HepG2 (cell line): ENCODE measurements around the gene TFG. TPM values are rescaled to one million over a fixed set of nuclear protein-coding genes. Genes with fewer than 3 reads are reported as not detected.
A peak's percentile ranks its signal among the peaks of the same experiment; 100 is the strongest.

Source experiments
- AHDC1 ChIP-seq: sonication (generic); formaldehyde crosslinking; IDR thresholded peaks from 2 replicates; pipeline ENCODE4 v1.5.1; 2020; ENCODE audit warnings: mild to moderate bottlenecking, missing genetic modification reagents, borderline replicate concordance
- CC2D1A ChIP-seq: sonication (generic); formaldehyde crosslinking; IDR thresholded peaks from 2 replicates; pipeline ENCODE4 v1.8.1; 2023; ENCODE audit warnings: mild to moderate bottlenecking, missing genetic modification reagents
- CHD4 ChIP-seq: fragments of 200-600 bp; sonication (generic); IDR thresholded peaks from 2 replicates; pipeline ENCODE4 v1.7.0; 2017; ENCODE audit warnings: mild to moderate bottlenecking, low read length, borderline replicate concordance
- HIVEP1 ChIP-seq: sonication (generic); formaldehyde crosslinking; IDR thresholded peaks from 2 replicates; pipeline ENCODE4 v1.4.0; 2020; ENCODE audit warnings: mild to moderate bottlenecking, missing genetic modification reagents
- HMGA1 ChIP-seq: sonication (generic); formaldehyde crosslinking; conservative IDR thresholded peaks from 2 replicates; pipeline ENCODE4 v1.4.0; 2020; ENCODE audit warnings: missing genetic modification reagents
- KAT7 ChIP-seq: IDR thresholded peaks from 2 replicates; pipeline ENCODE4 v1.6.1; 2018; ENCODE audit warnings: borderline replicate concordance, missing compliant biosample characterization
- KDM6A ChIP-seq: IDR thresholded peaks from 2 replicates; pipeline ENCODE4 v1.6.1; 2016; ENCODE audit warnings: low read depth
- NCOA1 ChIP-seq: sonication (generic); formaldehyde crosslinking; IDR thresholded peaks from 2 replicates; pipeline ENCODE4 v1.9.0; 2021; ENCODE audit warnings: missing genetic modification reagents
- POLR2AphosphoS5 ChIP-seq: IDR thresholded peaks from 2 replicates; pipeline ENCODE4 v1.6.1; 2012; ENCODE audit warnings: low read depth, low read length
- RFX3 ChIP-seq: IDR thresholded peaks from 2 replicates; pipeline ENCODE4 v1.6.1; 2016; ENCODE audit warnings: missing biosample characterization, missing genetic modification reagents
- TBX2 ChIP-seq: sonication (generic); formaldehyde crosslinking; IDR thresholded peaks from 2 replicates; pipeline ENCODE4 v1.5.0; 2020; ENCODE audit warnings: missing genetic modification reagents, mild to moderate bottlenecking, borderline replicate concordance
- THAP7 ChIP-seq: sonication (generic); formaldehyde crosslinking; IDR thresholded peaks from 2 replicates; pipeline ENCODE4 v1.8.1; 2023; ENCODE audit warnings: mild to moderate bottlenecking, missing genetic modification reagents
- THAP9 ChIP-seq: sonication (generic); formaldehyde crosslinking; IDR thresholded peaks from 2 replicates; pipeline ENCODE4; 2020; ENCODE audit warnings: missing genetic modification reagents, mild to moderate bottlenecking, borderline replicate concordance
- ZNF17 ChIP-seq: sonication (generic); formaldehyde crosslinking; IDR thresholded peaks from 2 replicates; pipeline ENCODE4 v1.5.0; 2020; ENCODE audit warnings: mild to moderate bottlenecking, missing genetic modification reagents
- ZNF24 ChIP-seq: fragments of 450-650 bp; IDR thresholded peaks from 2 replicates; pipeline ENCODE4 v1.6.1; 2017; ENCODE audit warnings: antibody characterized with exemption, mild to moderate bottlenecking
- ZNF569 ChIP-seq: sonication (generic); formaldehyde crosslinking; IDR thresholded peaks from 2 replicates; pipeline ENCODE4 v1.5.0; 2020; ENCODE audit warnings: mild to moderate bottlenecking, missing genetic modification reagents, moderate library complexity, borderline replicate concordance
- polyA plus RNA-seq, 8 experiments: library from polyadenylated mRNA; depleted of rRNA in 3 of 8; stranded (reverse) in 7 of 8; unstranded in 1 of 8; fragments of >200 nt; fragmentation: Illumina TruSeq in 4 of 8; extraction: Trizol in 4 of 8; gene quantifications; 2 replicates each; pipeline versions ENCODE4 v1.2.1 to v1.2.3, GENCODE V29; 2011 to 2016; ENCODE audit warnings: low read depth in 4 of 8, missing spikeins in 1 of 8, mixed read lengths in 1 of 8; ENCODE audit not compliant: insufficient read depth in 1 of 8
- total RNA-seq, 5 experiments: library from RNA; depleted of rRNA; stranded (reverse); fragments of >200 nt; fragmentation: Illumina TruSeq; extraction: Trizol; gene quantifications; 2 replicates each; pipeline ENCODE4 v1.2.3, GENCODE V29; 2016; ENCODE audit warnings: low read depth in 1 of 5

TFG gene
- total and polyA plus RNA-seq, 2 of the 13 experiments (the other 11 are each of a cell fraction or from before 2014, with no cell fraction given) = 53.6 to 71.7 TPM

- TF ChIP-seq HMGA1 (no peak), KDM6A (CRISPR knock-in tag) (no peak), HIVEP1 (CRISPR knock-in tag) (peak; percentile 22; the same call in 1 of the 2 replicates), NCOA1 (CRISPR knock-in tag) (no peak), ZNF17 (CRISPR knock-in tag) (no peak), ZNF24 (0 out of 2 replicates have a peak, but pooled peaks have one; percentile 7), THAP9 (0 out of 2 replicates have a peak, but pooled peaks have one; percentile 29), ZNF569 (CRISPR knock-in tag) (no peak), KAT7 (CRISPR knock-in tag) (0 out of 2 replicates have a peak, but pooled peaks have one; percentile 70), AHDC1 (CRISPR knock-in tag) (peak; percentile 43; the same call in 1 of the 2 replicates), TBX2 (CRISPR knock-in tag) (peak; percentile 46; the same call in 1 of the 2 replicates), POLR2AphosphoS5 (peak; percentile 82), CHD4 (no peak), CC2D1A (CRISPR knock-in tag) (no peak), RFX3 (no peak), THAP7 (CRISPR knock-in tag) (no peak)
These were observed at the start of gene TFG (continued) for GRCh38 chr3:100708989-100709841.
